Astrocyte of the cerebellum (primary cell): ENCODE data around the gene APOBEC3H.

Experiments used
- DNase-seq: peaks from one replicate; pipeline ENCODE4 v3.0.0-alpha.2; 2011; ENCODE audit warnings: low read depth
- H3K4me3 ChIP-seq: 2 replicates; pipeline ENCODE4 v1.5.1; 2011; ENCODE audit warnings: mild to moderate bottlenecking, low read depth, low read length, moderate library complexity
- CTCF ChIP-seq: IDR thresholded peaks from 2 replicates; pipeline ENCODE4 v1.5.1; 2012; ENCODE audit warnings: low read length, low read depth, moderate library complexity, mild to moderate bottlenecking; ENCODE audit errors: missing control alignments
- in situ Hi-C: cut with HindIII; loops from 2 replicates; pipeline ENCODE4 v1.10.0; 2017; ENCODE audit warnings: low sequenced_read_pairs

APOBEC3H gene

GRCh38 chr22:39128508-39128907 lies 31.5 kb downstream of the APOBEC3H start:
- in situ Hi-C loops, result loop anchor here (5.0 kb wide), 1 partner anchor 121 kb away; no protein-coding TSS in a partner anchor
- DNase-seq, result no peak
- no peak overlapping the region for H3K4me3 ChIP-seq
- TF ChIP-seq CTCF, result no peak

- DNase-seq, result no peak
- TF ChIP-seq CTCF, result no peak
- H3K4me3 ChIP-seq, result no peak overlapping the region
- in situ Hi-C loops, result loop anchor here (5.0 kb wide), 1 partner anchor 122 kb away; no protein-coding TSS in a partner anchor
These were observed 32.0 kb downstream of the APOBEC3H start for GRCh38 chr22:39129081-39129480.

- no peak overlapping the region for H3K4me3 ChIP-seq
- no peak for DNase-seq
- in situ Hi-C loops, result loop anchor here (5.0 kb wide), 1 partner anchor 122 kb away; no protein-coding TSS in a partner anchor
- no peak for TF ChIP-seq CTCF
These were observed 32.7 kb downstream of the APOBEC3H start for GRCh38 chr22:39129746-39130145.

GRCh38 chr22:39130152-39130704 lies 33.2 kb downstream of the APOBEC3H start:
- no peak for TF ChIP-seq CTCF
- in situ Hi-C loops, result no loop called here
- DNase-seq, result no peak
- H3K4me3 ChIP-seq, result no peak overlapping the region

- DNase-seq, result no peak
- in situ Hi-C loops, result no loop called here
- H3K4me3 ChIP-seq, result no peak overlapping the region
- no peak for TF ChIP-seq CTCF
These were observed 34.1 kb downstream of the APOBEC3H start for GRCh38 chr22:39130892-39131855.

- in situ Hi-C loops, result no loop called here
- TF ChIP-seq CTCF, result no peak
- no peak for DNase-seq
- H3K4me3 ChIP-seq, result no peak overlapping the region
These were observed 35.2 kb downstream of the APOBEC3H start for GRCh38 chr22:39132281-39132680.
